ENCODE data around the gene INPP5D. TPM values are rescaled to one million over a fixed set of nuclear protein-coding genes. Genes with fewer than 3 reads are reported as not detected.

The INPP5D gene
- total RNA-seq, 4 donors from 2014 or later = 8.0 to 12.5 (median 11.9) TPM

DNA sequence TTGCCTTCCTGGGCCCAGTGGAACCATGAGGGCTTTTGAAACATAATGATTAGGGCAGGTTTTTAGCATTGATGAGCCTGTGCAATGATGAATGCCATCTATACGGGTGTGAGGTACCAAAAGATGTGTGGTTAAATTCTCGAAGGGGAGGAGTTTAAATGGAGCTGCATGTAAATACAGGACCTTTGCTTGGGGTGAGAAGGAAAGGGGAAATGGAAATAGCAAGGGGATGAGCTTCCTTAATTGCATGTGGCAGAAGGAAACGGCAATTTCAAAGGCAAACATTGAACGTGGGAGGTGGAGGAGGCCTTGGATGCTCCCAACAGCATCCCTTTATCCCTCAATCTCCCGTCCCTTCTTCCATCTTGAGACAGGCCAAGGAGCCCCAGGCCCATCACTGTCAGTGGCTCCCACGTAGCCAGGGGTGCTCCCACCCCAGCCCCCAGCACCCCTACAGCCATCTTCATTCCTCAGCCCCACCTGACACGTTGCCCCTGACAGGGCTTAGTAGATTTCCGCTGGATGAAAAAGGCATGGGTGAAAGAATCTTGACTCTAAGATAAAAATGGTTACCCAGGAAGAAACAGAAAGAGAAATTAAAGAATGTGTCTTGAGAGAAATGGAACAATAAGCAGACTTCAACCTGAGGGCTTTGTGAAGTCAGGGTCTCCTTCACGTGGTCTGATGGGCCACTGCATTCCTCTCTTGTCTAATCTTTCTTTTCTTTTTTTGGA lies 32.5 kb downstream of the INPP5D start:
- H3K9me3 ChIP-seq = no peaks in the 10 kb centered on the region
- 69% methylated on average over 9 of the region's 9 CpGs for WGBS
- intact Hi-C loops (cut with DNase I) = no loop called here

DNA sequence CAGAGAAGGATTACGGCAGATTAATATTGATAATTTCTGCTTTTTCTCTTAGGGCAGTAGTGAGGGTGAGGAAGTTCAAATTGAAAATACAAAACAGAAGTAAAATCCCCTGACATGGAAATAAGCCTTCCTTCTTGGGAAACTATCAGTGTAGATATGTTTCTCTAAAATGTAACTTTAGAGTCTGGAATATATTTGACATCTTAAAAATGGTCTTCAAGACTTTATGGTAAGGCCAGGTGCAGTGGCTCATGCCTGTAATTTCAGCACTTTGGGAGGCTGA lies 33.0 kb downstream of the INPP5D start:
- Histone ChIP-seq H3K36me3 (no peaks in the 10 kb centered on the region), H3K4me1 (no peaks in the 10 kb centered on the region), H3K4me3 (no peak overlapping the region), H3K9me3 (no peaks in the 10 kb centered on the region), H3K27me3 (peaks cover 0 to 8% (median 0%) of the 10 kb centered on the region in 4 donors), H3K27ac (replicated peaks in 1 of 4) (no peak overlapping the region)
- TF ChIP-seq EP300 (IDR thresholded peaks at IDR 0.05) (no peak), CTCF (IDR thresholded peaks at IDR 0.05) (no peak), POLR2A (IDR thresholded peaks at IDR 0.05; ENCODE audit: low read depth) (no peak), POLR2AphosphoS5 (IDR thresholded peaks at IDR 0.05) (no peak)
- intact Hi-C loops (cut with DNase I) = no loop called here
- DNase-seq (ENCODE audit: extremely low spot score) = no peak
- 65% methylated on average over 1 of the region's 1 CpG for WGBS

More for the DNA sequence above, 32.5 kb downstream of the INPP5D start:
- Histone ChIP-seq H3K36me3 (no peaks in the 10 kb centered on the region), H3K27me3 (peaks cover 0 to 8% (median 0%) of the 10 kb centered on the region in 4 donors), H3K27ac (replicated peaks in 1 of 4) (no peak overlapping the region), H3K4me3 (no peak overlapping the region), H3K4me1 (no peaks in the 10 kb centered on the region)
- no peak for DNase-seq (ENCODE audit: extremely low spot score)
- TF ChIP-seq CTCF (IDR thresholded peaks at IDR 0.05) = no peak
- no peak for TF ChIP-seq POLR2AphosphoS5 (IDR thresholded peaks at IDR 0.05)
- TF ChIP-seq POLR2A (IDR thresholded peaks at IDR 0.05; ENCODE audit: low read depth) = no peak
- TF ChIP-seq EP300 (IDR thresholded peaks at IDR 0.05) = no peak

DNA sequence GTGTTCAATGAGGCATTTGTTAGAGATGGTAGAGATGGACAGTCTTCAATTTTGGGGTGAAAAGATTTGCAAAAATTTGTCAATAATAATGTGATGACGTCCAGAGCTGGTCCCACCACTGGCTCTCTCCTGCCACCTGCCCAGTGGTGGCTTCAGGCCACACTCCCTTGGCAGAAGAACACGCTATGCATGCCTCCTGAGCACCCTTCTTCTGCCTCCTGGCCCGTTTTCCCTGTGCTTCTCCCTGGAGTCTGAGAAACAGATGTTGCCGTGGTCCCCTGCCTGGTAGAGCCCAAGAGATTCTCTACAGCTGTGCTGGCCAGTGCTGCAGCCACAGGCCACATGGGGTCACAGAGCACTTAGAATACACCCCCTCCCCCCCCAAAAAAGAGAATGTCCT lies 33.6 kb downstream of the INPP5D start:
- Histone ChIP-seq H3K36me3 (no peaks in the 10 kb centered on the region), H3K9me3 (no peaks in the 10 kb centered on the region), H3K4me3 (no peak overlapping the region), H3K4me1 (no peaks in the 10 kb centered on the region), H3K27me3 (peaks cover 0 to 8% (median 0%) of the 10 kb centered on the region in 4 donors), H3K27ac (replicated peaks in 1 of 4) (no peak overlapping the region)
- WGBS = 70% methylated on average over 4 of the region's 4 CpGs
- intact Hi-C loops (cut with DNase I) = no loop called here
- DNase-seq (ENCODE audit: extremely low spot score) = no peak
- TF ChIP-seq POLR2AphosphoS5 (IDR thresholded peaks at IDR 0.05) (no peak), EP300 (IDR thresholded peaks at IDR 0.05) (no peak), CTCF (IDR thresholded peaks at IDR 0.05) (no peak), POLR2A (IDR thresholded peaks at IDR 0.05; ENCODE audit: low read depth) (no peak)

DNA sequence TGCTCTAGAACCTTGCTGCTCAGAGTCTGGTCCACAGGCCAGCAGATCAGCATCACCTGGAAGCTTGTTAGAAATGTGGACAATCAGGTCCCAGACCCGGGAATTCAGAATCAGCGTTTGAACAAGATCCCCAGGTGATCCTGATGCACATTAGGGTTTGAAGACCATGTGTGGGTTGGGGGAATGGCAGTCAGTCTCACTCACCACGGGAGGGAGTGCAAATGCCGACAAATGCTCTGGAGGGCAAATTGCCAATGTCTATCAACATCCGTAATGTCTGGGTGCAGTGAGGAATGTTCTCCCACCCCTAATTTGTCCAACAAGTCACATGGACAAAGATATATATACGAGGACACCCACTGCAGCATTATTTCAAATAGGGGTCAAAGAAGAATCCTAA lies 34.5 kb downstream of the INPP5D start:
- H3K27me3 ChIP-seq = peaks cover 0 to 8% (median 0%) of the 10 kb centered on the region in 4 donors
- no peaks in the 10 kb centered on the region for H3K9me3 ChIP-seq
- WGBS = 51% methylated on average over 6 of the region's 6 CpGs
- TF ChIP-seq POLR2AphosphoS5 (IDR thresholded peaks at IDR 0.05) (no peak), EP300 (IDR thresholded peaks at IDR 0.05) (no peak), CTCF (IDR thresholded peaks at IDR 0.05) (no peak), POLR2A (IDR thresholded peaks at IDR 0.05; ENCODE audit: low read depth) (no peak)
- no peaks in the 10 kb centered on the region for H3K4me1 ChIP-seq
- DNase-seq (ENCODE audit: extremely low spot score) = no peak
- no peak overlapping the region for H3K27ac ChIP-seq (replicated peaks in 1 of 4)
- intact Hi-C loops (cut with DNase I) = no loop called here
- H3K4me3 ChIP-seq = no peak overlapping the region
- H3K36me3 ChIP-seq = no peaks in the 10 kb centered on the region

- Histone ChIP-seq H3K9me3 (no peaks in the 10 kb centered on the region), H3K27me3 (peaks cover 0 to 8% (median 0%) of the 10 kb centered on the region in 4 donors), H3K27ac (replicated peaks in 1 of 4) (no peak overlapping the region), H3K4me3 (no peak overlapping the region), H3K36me3 (no peaks in the 10 kb centered on the region), H3K4me1 (no peaks in the 10 kb centered on the region)
- no peak for TF ChIP-seq POLR2A (IDR thresholded peaks at IDR 0.05; ENCODE audit: low read depth)
- no peak for TF ChIP-seq EP300 (IDR thresholded peaks at IDR 0.05)
- no peak for TF ChIP-seq CTCF (IDR thresholded peaks at IDR 0.05)
- no peak for TF ChIP-seq POLR2AphosphoS5 (IDR thresholded peaks at IDR 0.05)
- intact Hi-C loops (cut with DNase I) = no loop called here
- no peak for DNase-seq (ENCODE audit: extremely low spot score)
- WGBS = 91% methylated on average over 6 of the region's 6 CpGs
Observed at GRCh38 chr2:233096006-233096405, 35.9 kb downstream of the INPP5D start.
